HFFc6 (cell line): Measurements from ENCODE around the gene SCLY. TPM values are rescaled to one million over a fixed set of nuclear protein-coding genes. Genes with fewer than 3 reads are reported as not detected.

Experiments
- DNase-seq: peaks from one replicate; pipeline ENCODE4 v3.0.0-alpha.2; 2018
- H3K27ac Mint-ChIP-seq: 2 replicates; pipeline ENCODE4 v1.8.0; 2020; ENCODE audit warnings: mild to moderate bottlenecking, mixed read lengths
- H3K27me3 Mint-ChIP-seq: 2 replicates; pipeline ENCODE4 v1.8.0; 2021; ENCODE audit warnings: mild to moderate bottlenecking, moderate library complexity, mixed read lengths; ENCODE audit not compliant: insufficient read depth
- H3K36me3 Mint-ChIP-seq: 2 replicates; pipeline ENCODE4 v1.8.0; 2021; ENCODE audit warnings: low read depth, mixed read lengths
- H3K4me1 Mint-ChIP-seq: 2 replicates; pipeline ENCODE4 v1.8.0; 2020; ENCODE audit warnings: low read depth, mixed read lengths
- H3K4me3 Mint-ChIP-seq: 2 replicates; pipeline ENCODE4 v1.8.0; 2020; ENCODE audit warnings: mild to moderate bottlenecking, moderate library complexity, mixed read lengths
- H3K9me3 Mint-ChIP-seq: 2 replicates; pipeline ENCODE4 v1.8.0; 2020; ENCODE audit warnings: mild to moderate bottlenecking, mixed read lengths
- CTCF ChIP-seq: fragments of 200-600 bp; sonication (generic); IDR thresholded peaks from 2 replicates; pipeline ENCODE4 v1.5.0; 2021; ENCODE audit warnings: antibody characterized with exemption, mild to moderate bottlenecking
- total RNA-seq, 6 experiments: library from RNA; stranded (reverse); fragmentation: NEBNext Ultra II Directional; extraction: Animal tissue kit (Norgen Biotek cat#: 25700); gene quantifications; 2 replicates in 1 of 6; 3 replicates in 5 of 6; pipeline ENCODE4 v1.2.3, GENCODE V29; 2021

SCLY gene
- total RNA-seq, 6 experiments from 2014 or later, result 11.3 to 16.4 (median 12.3) TPM

GRCh38 chr2:238091436-238092060 is 30.7 kb downstream of the SCLY start:
- no peak overlapping the region for H3K27ac Mint-ChIP-seq
- no peaks in the 10 kb centered on the region for H3K4me1 Mint-ChIP-seq

GRCh38 chr2:238092486-238093035 is 31.8 kb downstream of the SCLY start:
- Mint-ChIP-seq H3K27me3 (no peaks in the 10 kb centered on the region), H3K4me1 (no peaks in the 10 kb centered on the region), H3K27ac (no peak overlapping the region), H3K9me3 (no peaks in the 10 kb centered on the region), H3K36me3 (no peaks in the 10 kb centered on the region), H3K4me3 (no peak overlapping the region)
- DNase-seq, result no peak
- TF ChIP-seq CTCF, result no peak

More at GRCh38 chr2:238091436-238092060, 30.7 kb downstream of the SCLY start:
- Mint-ChIP-seq H3K9me3 (no peaks in the 10 kb centered on the region), H3K27me3 (no peaks in the 10 kb centered on the region), H3K4me3 (no peak overlapping the region), H3K36me3 (no peaks in the 10 kb centered on the region)
- no peak for TF ChIP-seq CTCF
- no peak for DNase-seq

- TF ChIP-seq CTCF, result no peak
- no peak for DNase-seq
- no peaks in the 10 kb centered on the region for H3K36me3 Mint-ChIP-seq
Observed at GRCh38 chr2:238093181-238094140, 32.7 kb downstream of the SCLY start.

GRCh38 chr2:238094438-238095022 is 33.7 kb downstream of the SCLY start:
- Mint-ChIP-seq H3K9me3 (no peaks in the 10 kb centered on the region), H3K4me3 (no peak overlapping the region), H3K27ac (no peak overlapping the region), H3K4me1 (no peaks in the 10 kb centered on the region), H3K36me3 (no peaks in the 10 kb centered on the region), H3K27me3 (no peaks in the 10 kb centered on the region)
- DNase-seq, result no peak
- TF ChIP-seq CTCF, result no peak

More at GRCh38 chr2:238093181-238094140, 32.7 kb downstream of the SCLY start:
- Mint-ChIP-seq H3K4me3 (no peak overlapping the region), H3K27me3 (no peaks in the 10 kb centered on the region), H3K27ac (no peak overlapping the region), H3K4me1 (no peaks in the 10 kb centered on the region), H3K9me3 (no peaks in the 10 kb centered on the region)

- H3K36me3 Mint-ChIP-seq, result no peaks in the 10 kb centered on the region
- no peaks in the 10 kb centered on the region for H3K27me3 Mint-ChIP-seq
- no peaks in the 10 kb centered on the region for H3K4me1 Mint-ChIP-seq
- DNase-seq, result no peak
- no peak overlapping the region for H3K27ac Mint-ChIP-seq
- no peaks in the 10 kb centered on the region for H3K9me3 Mint-ChIP-seq
- H3K4me3 Mint-ChIP-seq, result no peak overlapping the region
- TF ChIP-seq CTCF, result no peak
Observed at GRCh38 chr2:238095143-238095542, 34.3 kb downstream of the SCLY start.
